H1 (cell line): Measurements from ENCODE around the gene MYOM1. TPM values are rescaled to one million over a fixed set of nuclear protein-coding genes. Genes with fewer than 3 reads are reported as not detected.
"Not testable (repeated sequence)": the region's sequence is repeated elsewhere in the genome, so short reads cannot be mapped to it uniquely, and the experiment has no call there.

ENCODE experiments used
- CTCF ChIA-PET: fragments of 300-600 bp; sonication (Branson Sonifier 250); formaldehyde crosslinking; loops from one replicate; lab custom pipeline; 2021; ENCODE audit not compliant: partially characterized antibody; lab: Charles Lee
- POLR2A ChIA-PET: fragments of 300-600 bp; sonication (Branson Sonifier 250); formaldehyde crosslinking; loops from one replicate; lab custom pipeline; 2021; ENCODE audit warnings: inconsistent platforms; ENCODE audit not compliant: partially characterized antibody; lab: Charles Lee
- DNase-seq, 2 experiments: peaks; one replicate each; pipeline versions ENCODE4 v3.0.0 to v3.0.0-alpha.2; 2010 to 2022; ENCODE audit warnings: low spot score in 2 of 2, low read depth in 1 of 2, mixed read lengths in 1 of 2
- FAIRE-seq: peaks from 2 replicates; lab custom pipeline; 2011; peaks lifted over from hg19 to GRCh38; lab: Jason Lieb, UNC
- H2AFZ ChIP-seq: 2 replicates; pipeline ENCODE4 v1.8.1; 2012; ENCODE audit warnings: low read length, inconsistent platforms
- H2AK5ac ChIP-seq: 2 replicates; pipeline ENCODE4 v1.6.1; 2013; ENCODE audit warnings: low read depth, low read length
- H2BK120ac ChIP-seq: replicated peaks from 2 replicates; pipeline ENCODE3; 2013; ENCODE audit warnings: low read depth, low read length, inconsistent platforms
- H2BK12ac ChIP-seq: 2 replicates; pipeline ENCODE4 v1.6.1; 2013; ENCODE audit warnings: low read depth, low read length
- H2BK15ac ChIP-seq: 2 replicates; pipeline ENCODE4 v1.6.1; 2013; ENCODE audit warnings: low read length
- H2BK20ac ChIP-seq: 2 replicates; pipeline ENCODE4 v1.6.1; 2013; ENCODE audit warnings: low read length
- H2BK5ac ChIP-seq: 2 replicates; pipeline ENCODE4 v1.6.1; 2013; ENCODE audit warnings: low read depth, low read length
- H3K14ac ChIP-seq: 2 replicates; pipeline ENCODE4 v1.6.1; 2013; ENCODE audit warnings: inconsistent platforms; ENCODE audit not compliant: insufficient read length
- H3K18ac ChIP-seq: 2 replicates; pipeline ENCODE4 v1.6.1; 2013; ENCODE audit warnings: low read length; ENCODE audit errors: extremely low read depth
- H3K23ac ChIP-seq: 2 replicates; pipeline ENCODE4 v1.6.1; 2013; ENCODE audit warnings: inconsistent platforms; ENCODE audit not compliant: insufficient read length
- H3K23me2 ChIP-seq: 2 replicates; pipeline ENCODE4 v1.6.1; 2013; ENCODE audit warnings: low read depth, low read length
- H3K27ac ChIP-seq: 2 replicates; pipeline ENCODE4 v1.6.1; 2011; ENCODE audit warnings: low read depth, low read length, inconsistent platforms
- H3K27me3 ChIP-seq, 4 experiments: replicated peaks in 1 of 4; 1 replicate in 1 of 4; 2 replicates in 3 of 4; pipeline versions ENCODE4 v1.6.1 to v1.8.1; 2011 to 2013; ENCODE audit warnings: low read length in 3 of 4, mild to moderate bottlenecking in 3 of 4, inconsistent platforms in 2 of 4, mixed read lengths in 2 of 4, moderate library complexity in 1 of 4; ENCODE audit not compliant: control insufficient read depth in 3 of 4, insufficient read depth in 3 of 4; ENCODE audit errors: extremely low read depth in 1 of 4
- H3K36me3 ChIP-seq, 4 experiments: 2 replicates each; pipeline versions ENCODE4 v1.6.1 to v1.8.1; 2011 to 2013; ENCODE audit warnings: mild to moderate bottlenecking in 4 of 4, low read length in 3 of 4, moderate library complexity in 2 of 4, control low read depth in 1 of 4, inconsistent platforms in 1 of 4; ENCODE audit not compliant: insufficient read depth in 4 of 4, control insufficient read depth in 2 of 4
- H3K4ac ChIP-seq: replicated peaks from 2 replicates; pipeline ENCODE3; 2013; ENCODE audit warnings: low read length, low read depth, mixed read lengths, inconsistent platforms; ENCODE audit not compliant: insufficient read length
- H3K4me1 ChIP-seq, 4 experiments: replicated peaks in 1 of 4; 1 replicate in 1 of 4; 2 replicates in 3 of 4; pipeline versions ENCODE4 v1.6.1 to v1.8.1; 2011 to 2013; ENCODE audit warnings: low read length in 3 of 4, inconsistent platforms in 2 of 4, mixed read lengths in 1 of 4; ENCODE audit not compliant: insufficient read depth in 4 of 4, control insufficient read depth in 3 of 4
- H3K4me2 ChIP-seq, 2 experiments: 2 replicates each; pipeline versions ENCODE4 v1.6.1 to v1.8.1; 2011 to 2013; ENCODE audit warnings: low read depth in 2 of 2, low read length in 2 of 2, control low read depth in 1 of 2, inconsistent platforms in 1 of 2, mild to moderate bottlenecking in 1 of 2; ENCODE audit not compliant: insufficient read depth in 1 of 2
- H3K4me3 ChIP-seq, 4 experiments: fragments of 200-600, 300-600 bp in 1 of 4; sonication (generic), shearing (Covaris generic), sonication (Bioruptor Twin) in 1 of 4; 2 replicates each; pipeline versions ENCODE4 v1.5.1 to v1.8.1; 2011 to 2016; ENCODE audit warnings: low read length in 4 of 4, low read depth in 3 of 4, control low read depth in 2 of 4, inconsistent platforms in 2 of 4, mild to moderate bottlenecking in 2 of 4, mixed read lengths in 1 of 4, moderate library complexity in 1 of 4; ENCODE audit not compliant: insufficient read depth in 2 of 4; ENCODE audit errors: extremely low read depth in 1 of 4
- H3K56ac ChIP-seq: replicated peaks from 2 replicates; pipeline ENCODE3; 2013; ENCODE audit warnings: low read depth, mild to moderate bottlenecking, mixed read lengths, low read length, inconsistent platforms; ENCODE audit not compliant: insufficient read length
- H3K79me1 ChIP-seq: 2 replicates; pipeline ENCODE4 v1.6.1; 2013; ENCODE audit warnings: low read depth, low read length, control low read depth
- H3K79me2 ChIP-seq, 2 experiments: 2 replicates each; pipeline versions ENCODE4 v1.6.1 to v1.8.1; 2012 to 2013; ENCODE audit warnings: low read length in 2 of 2, mild to moderate bottlenecking in 2 of 2, inconsistent platforms in 1 of 2; ENCODE audit not compliant: insufficient read depth in 2 of 2, control insufficient read depth in 1 of 2
- H3K9ac ChIP-seq, 4 experiments: replicated peaks in 1 of 4; 1 replicate in 1 of 4; 2 replicates in 3 of 4; pipeline versions ENCODE4 v1.6.1 to v1.8.1; 2011 to 2013; ENCODE audit warnings: low read depth in 3 of 4, low read length in 3 of 4, control low read depth in 2 of 4, mild to moderate bottlenecking in 2 of 4, moderate library complexity in 2 of 4, inconsistent platforms in 1 of 4; ENCODE audit errors: extremely low read depth in 1 of 4
- H3K9me3 ChIP-seq, 2 experiments: 2 replicates each; pipeline versions ENCODE4 v1.6.1 to v1.8.1; 2012 to 2013; ENCODE audit warnings: mild to moderate bottlenecking in 2 of 2, moderate library complexity in 2 of 2, control low read depth in 1 of 2, inconsistent platforms in 1 of 2, low read depth in 1 of 2, low read length in 1 of 2, mixed read lengths in 1 of 2; ENCODE audit not compliant: insufficient read depth in 2 of 2
- H4K20me1 ChIP-seq, 2 experiments: replicated peaks in 1 of 2; 2 replicates each; pipeline versions ENCODE3 to v1.8.1; 2011 to 2013; ENCODE audit warnings: inconsistent platforms in 2 of 2, low read length in 2 of 2, mild to moderate bottlenecking in 1 of 2; ENCODE audit not compliant: insufficient read depth in 2 of 2, control insufficient read depth in 1 of 2
- H4K5ac ChIP-seq: 2 replicates; pipeline ENCODE4 v1.6.1; 2013; ENCODE audit warnings: low read length, low read depth, mixed read lengths, inconsistent platforms; ENCODE audit not compliant: insufficient read length
- H4K8ac ChIP-seq: 2 replicates; pipeline ENCODE4 v1.8.0; 2013; ENCODE audit warnings: mild to moderate bottlenecking, moderate library complexity, low read length, inconsistent platforms; ENCODE audit not compliant: insufficient read depth; ENCODE audit errors: extremely low read depth
- H4K91ac ChIP-seq: replicated peaks from 2 replicates; pipeline ENCODE3; 2013; ENCODE audit warnings: low read length, mixed read lengths, inconsistent platforms; ENCODE audit not compliant: insufficient read length
- BCL11A ChIP-seq, 2 experiments: IDR thresholded peaks; one replicate each; pipeline ENCODE4 v1.6.1; 2011; ENCODE audit warnings: low read depth in 2 of 2, low read length in 2 of 2, mild to moderate bottlenecking in 2 of 2
- CEBPB ChIP-seq: IDR thresholded peaks from 2 replicates; pipeline ENCODE4 v1.6.1; 2012; ENCODE audit warnings: low read depth, low read length
- CHD2 ChIP-seq: IDR thresholded peaks from 2 replicates; pipeline ENCODE4 v1.6.1; 2012; ENCODE audit warnings: low read length, improper control_type of control experiment
- EP300 ChIP-seq, 2 experiments: IDR thresholded peaks; 1 replicate in 1 of 2; 2 replicates in 1 of 2; pipeline ENCODE4 v1.6.1; 2011 to 2012; ENCODE audit warnings: low read depth in 2 of 2, low read length in 2 of 2, mild to moderate bottlenecking in 2 of 2, borderline replicate concordance in 1 of 2, inconsistent platforms in 1 of 2, moderate library complexity in 1 of 2
- KDM4A ChIP-seq: IDR thresholded peaks from one replicate; pipeline ENCODE4 v1.7.1; 2012; ENCODE audit warnings: low read depth, mild to moderate bottlenecking, moderate library complexity, low read length, inconsistent platforms; ENCODE audit not compliant: severe bottlenecking
- MAFK ChIP-seq: IDR thresholded peaks from 2 replicates; pipeline ENCODE4 v1.6.1; 2012; ENCODE audit warnings: low read depth, mild to moderate bottlenecking, improper control_type of control experiment, low read length
- RBBP5 ChIP-seq: IDR thresholded peaks from 2 replicates; pipeline ENCODE4 v1.7.1; 2012; ENCODE audit warnings: low read depth, mild to moderate bottlenecking, inconsistent platforms, low read length, moderate library complexity, borderline replicate concordance
- SIN3A ChIP-seq, 2 experiments: IDR thresholded peaks in 1 of 2; conservative IDR thresholded peaks in 1 of 2; 2 replicates each; pipeline ENCODE4 v1.6.1; 2011 to 2012; ENCODE audit warnings: low read length in 2 of 2, improper control_type of control experiment in 1 of 2, low read depth in 1 of 2, mild to moderate bottlenecking in 1 of 2
- WGBS, 2 experiments: shearing (Covaris generic) in 1 of 2; methylation state at CpG; one replicate each; pipeline versions ENCODE4 v1.1.6 to v1.1.7; 2013 to 2015; ENCODE audit warnings: low lambda C conversion rate in 2 of 2, mixed read lengths in 2 of 2, inconsistent platforms in 1 of 2, low coverage in 1 of 2, missing lambda C conversion rate in 1 of 2; ENCODE audit not compliant: insufficient replicate concordance in 2 of 2, insufficient coverage in 1 of 2, insufficient read length in 1 of 2; ENCODE audit errors: extremely low coverage in 1 of 2, missing lambda C conversion rate in 1 of 2; 5-methylcytosine and 5-hydroxymethylcytosine counted together
- polyA plus RNA-seq, 7 experiments: library from polyadenylated mRNA; depleted of rRNA in 3 of 7; stranded (reverse) in 5 of 7; unstranded in 2 of 7; fragments of >200 nt in 5 of 7; fragments of 200-250 nt in 2 of 7; gene quantifications; 1 replicate in 5 of 7; 2 replicates in 1 of 7; 4 replicates in 1 of 7; pipeline versions ENCODE4 v1.2.1 to v1.2.3, GENCODE V29; 2011 to 2013; ENCODE audit warnings: missing spikeins in 2 of 7, mixed read lengths in 2 of 7
- total RNA-seq: library from RNA; stranded (reverse); fragmentation: NEBNext Ultra II Directional; extraction: Animal tissue kit (Norgen Biotek cat#: 25700); gene quantifications from 2 replicates; pipeline ENCODE4 v1.2.1, GENCODE V29; 2021

MYOM1 gene
- total and polyA plus RNA-seq, 2 of the 8 experiments (the other 6 are each of a cell fraction or from before 2014, with no cell fraction given), result 0.06 to 0.32 TPM

DNA sequence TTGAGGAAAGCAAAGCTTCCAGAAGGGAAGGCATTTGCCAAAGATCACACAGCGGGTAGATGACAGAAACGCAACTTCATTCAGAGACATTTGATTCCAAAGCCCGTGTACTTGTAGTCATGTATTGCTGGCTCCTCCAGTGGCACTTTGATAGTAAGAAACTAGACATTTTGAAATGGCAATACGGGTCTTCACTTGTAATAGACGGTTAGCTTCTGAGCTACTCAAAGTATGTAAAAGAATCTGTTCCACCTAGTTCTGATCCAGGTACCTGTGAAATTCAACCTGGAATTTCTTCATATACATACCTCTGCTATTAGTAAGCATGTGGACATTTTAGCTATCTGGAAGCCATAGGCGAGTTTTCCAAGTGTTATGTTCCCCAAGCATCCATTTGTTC is 1.7 kb upstream of the MYOM1 start (continued):
- TF ChIP-seq EP300 (IDR thresholded peaks at IDR 0.05; ENCODE audit: borderline replicate concordance in 1 of 2, low read depth in 2 of 2, low read length in 2 of 2) (no peak), SIN3A (conservative IDR thresholded peaks at IDR 0.05 in 1 of 2, IDR thresholded peaks at IDR 0.05 in 1 of 2; ENCODE audit: low read depth in 1 of 2, low read length in 2 of 2) (no peak), CHD2 (no peak), BCL11A (IDR thresholded peaks at IDR 0.05; ENCODE audit: low read depth in 2 of 2, low read length in 2 of 2) (no peak), KDM4A (no peak), CEBPB (no peak), MAFK (no peak), RBBP5 (no peak)

- not testable (repeated sequence) for H3K27me3 ChIP-seq, H3K9me3 ChIP-seq, H3K4me2 ChIP-seq, H3K79me2 ChIP-seq, H2BK120ac ChIP-seq, H4K5ac ChIP-seq, H3K4me1 ChIP-seq, H3K9ac ChIP-seq, H3K23me2 ChIP-seq, H3K18ac ChIP-seq, H2BK20ac ChIP-seq, H3K27ac ChIP-seq, DNase-seq, H3K4ac ChIP-seq, H3K23ac ChIP-seq, H4K8ac ChIP-seq, H4K91ac ChIP-seq, H2BK5ac ChIP-seq, H2AFZ ChIP-seq, H3K14ac ChIP-seq, H2BK12ac ChIP-seq, H3K4me3 ChIP-seq, H2BK15ac ChIP-seq, H2AK5ac ChIP-seq, FAIRE-seq, H3K56ac ChIP-seq, H3K79me1 ChIP-seq, H4K20me1 ChIP-seq, H3K36me3 ChIP-seq
- CTCF ChIA-PET, result interaction anchor here (0.6 to 1.6 kb wide), 6 partner anchors 25 to 297 kb away, joined by 3 to 4 read pairs (median 3); no protein-coding TSS in a partner anchor
- WGBS, 2 experiments, result 96% methylated on average over 4 of the region's 4 CpGs; no CpG with 5 or more reads in 1 of the 2 experiments
- POLR2A ChIA-PET, result interaction anchor here (0.6 to 1.3 kb wide), 3 partner anchors 9 to 142 kb away, joined by 3 to 5 read pairs (median 4); no protein-coding TSS in a partner anchor
Observed at GRCh38 chr18:3220868-3221267, 1.1 kb upstream of the MYOM1 start.
